Measurements from ENCODE around the gene OR2C3.

GRCh38 chr1:247540581-247540980, 4.3 kb upstream of the OR2C3 start:
- no peak for TF ChIP-seq CTCF (IDR thresholded peaks at IDR 0.05; ENCODE audit: low read depth, low read length, poor library complexity, severe bottlenecking)
- TF ChIP-seq EZH2phosphoT487 (IDR thresholded peaks at IDR 0.05; ENCODE audit: borderline replicate concordance, low read length) = no peak
